Measurements from ENCODE around the gene SEMA4A.

Gene SEMA4A

DNA sequence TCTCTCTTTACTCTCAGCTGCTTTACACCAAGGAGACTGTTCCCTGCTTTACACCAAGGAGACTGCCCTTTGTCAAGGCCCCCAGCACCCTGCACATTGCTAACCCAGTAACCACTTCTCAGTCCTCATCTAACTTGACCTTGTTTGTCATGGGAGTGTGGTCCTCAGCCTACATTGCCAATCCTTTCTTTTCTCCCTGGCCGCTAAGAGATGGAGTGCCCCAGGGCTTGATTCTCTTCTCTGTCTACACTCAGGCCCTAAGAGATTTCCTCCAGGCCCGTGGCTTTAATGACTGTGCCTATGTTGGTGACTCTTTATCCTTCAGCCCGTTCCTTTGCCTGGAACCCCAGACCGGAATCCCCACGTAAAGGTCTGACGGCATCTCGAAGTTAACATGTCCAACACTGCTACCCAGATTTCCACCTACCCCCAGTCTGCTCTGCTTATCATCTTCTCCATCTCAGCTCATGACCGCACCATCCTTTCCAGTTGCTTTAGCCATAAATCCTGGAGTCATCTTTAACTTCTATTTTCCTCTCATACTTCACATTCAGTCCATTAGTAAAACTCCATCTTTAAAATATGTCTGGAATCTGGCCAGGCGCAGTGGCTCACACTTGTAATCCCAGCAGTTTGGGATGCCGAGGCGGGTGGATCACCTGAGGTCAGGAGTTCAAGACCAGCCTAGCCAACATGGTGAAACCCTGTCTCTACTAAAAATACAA lies 9.5 kb upstream of the SEMA4A start:
- no peak for DNase-seq (ENCODE audit: low read depth)
- H3K4me3 ChIP-seq (ENCODE audit: low read depth, low read length), result no peak overlapping the region
- TF ChIP-seq, protein P1, sequence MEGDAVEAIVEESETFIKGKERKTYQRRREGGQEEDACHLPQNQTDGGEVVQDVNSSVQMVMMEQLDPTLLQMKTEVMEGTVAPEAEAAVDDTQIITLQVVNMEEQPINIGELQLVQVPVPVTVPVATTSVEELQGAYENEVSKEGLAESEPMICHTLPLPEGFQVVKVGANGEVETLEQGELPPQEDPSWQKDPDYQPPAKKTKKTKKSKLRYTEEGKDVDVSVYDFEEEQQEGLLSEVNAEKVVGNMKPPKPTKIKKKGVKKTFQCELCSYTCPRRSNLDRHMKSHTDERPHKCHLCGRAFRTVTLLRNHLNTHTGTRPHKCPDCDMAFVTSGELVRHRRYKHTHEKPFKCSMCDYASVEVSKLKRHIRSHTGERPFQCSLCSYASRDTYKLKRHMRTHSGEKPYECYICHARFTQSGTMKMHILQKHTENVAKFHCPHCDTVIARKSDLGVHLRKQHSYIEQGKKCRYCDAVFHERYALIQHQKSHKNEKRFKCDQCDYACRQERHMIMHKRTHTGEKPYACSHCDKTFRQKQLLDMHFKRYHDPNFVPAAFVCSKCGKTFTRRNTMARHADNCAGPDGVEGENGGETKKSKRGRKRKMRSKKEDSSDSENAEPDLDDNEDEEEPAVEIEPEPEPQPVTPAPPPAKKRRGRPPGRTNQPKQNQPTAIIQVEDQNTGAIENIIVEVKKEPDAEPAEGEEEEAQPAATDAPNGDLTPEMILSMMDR (IDR thresholded peaks at IDR 0.05; ENCODE audit: control insufficient read depth, extremely low read depth, insufficient read depth), result no peak

DNA sequence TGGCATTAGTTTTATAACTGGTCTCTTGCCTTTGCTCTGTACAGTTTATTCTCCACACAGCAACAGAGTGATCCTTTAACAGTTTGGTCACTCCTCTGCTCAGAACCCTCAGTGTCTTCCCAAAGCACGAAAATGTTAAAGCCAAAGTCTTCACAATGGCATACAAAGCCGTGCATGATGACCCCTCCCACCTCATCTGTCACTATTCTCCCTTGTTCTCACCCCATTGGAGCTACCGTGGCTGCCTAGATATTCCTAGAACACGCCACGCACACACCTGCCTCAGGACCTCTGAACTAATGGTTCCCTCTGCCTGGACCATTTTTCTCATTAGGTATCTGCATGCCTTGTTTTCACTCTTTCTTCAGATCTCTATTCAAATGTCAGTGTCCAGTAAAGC lies 8.6 kb upstream of the SEMA4A start:
- DNase-seq (ENCODE audit: low read depth), result no peak

DNA sequence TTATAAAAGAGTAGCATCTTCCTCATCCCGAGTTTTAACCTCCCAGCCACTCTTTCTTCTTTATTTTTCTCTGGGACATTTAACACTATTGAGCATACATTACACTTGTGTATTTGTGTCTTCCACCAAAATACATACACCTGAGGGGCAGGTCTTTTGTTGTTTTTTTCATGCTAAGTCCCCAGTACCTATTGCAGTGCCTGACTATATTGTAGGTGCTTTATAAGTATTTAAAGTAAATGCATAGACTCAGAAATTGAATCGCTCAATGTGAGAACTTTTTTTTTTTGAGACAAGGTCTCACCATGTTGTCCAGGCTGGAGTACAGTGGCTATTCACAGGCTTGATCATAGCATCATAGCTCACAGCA lies 7.8 kb upstream of the SEMA4A start:
- TF ChIP-seq, protein P1 (IDR thresholded peaks at IDR 0.05; ENCODE audit: control insufficient read depth, extremely low read depth, insufficient read depth), result no peak
- no peak for DNase-seq (ENCODE audit: low read depth)
- no peak overlapping the region for H3K4me3 ChIP-seq (ENCODE audit: low read depth, low read length)

More for the DNA sequence above, 8.6 kb upstream of the SEMA4A start:
- TF ChIP-seq, protein P1 (IDR thresholded peaks at IDR 0.05; ENCODE audit: control insufficient read depth, extremely low read depth, insufficient read depth), result no peak
- H3K4me3 ChIP-seq (ENCODE audit: low read depth, low read length), result no peak overlapping the region

DNA sequence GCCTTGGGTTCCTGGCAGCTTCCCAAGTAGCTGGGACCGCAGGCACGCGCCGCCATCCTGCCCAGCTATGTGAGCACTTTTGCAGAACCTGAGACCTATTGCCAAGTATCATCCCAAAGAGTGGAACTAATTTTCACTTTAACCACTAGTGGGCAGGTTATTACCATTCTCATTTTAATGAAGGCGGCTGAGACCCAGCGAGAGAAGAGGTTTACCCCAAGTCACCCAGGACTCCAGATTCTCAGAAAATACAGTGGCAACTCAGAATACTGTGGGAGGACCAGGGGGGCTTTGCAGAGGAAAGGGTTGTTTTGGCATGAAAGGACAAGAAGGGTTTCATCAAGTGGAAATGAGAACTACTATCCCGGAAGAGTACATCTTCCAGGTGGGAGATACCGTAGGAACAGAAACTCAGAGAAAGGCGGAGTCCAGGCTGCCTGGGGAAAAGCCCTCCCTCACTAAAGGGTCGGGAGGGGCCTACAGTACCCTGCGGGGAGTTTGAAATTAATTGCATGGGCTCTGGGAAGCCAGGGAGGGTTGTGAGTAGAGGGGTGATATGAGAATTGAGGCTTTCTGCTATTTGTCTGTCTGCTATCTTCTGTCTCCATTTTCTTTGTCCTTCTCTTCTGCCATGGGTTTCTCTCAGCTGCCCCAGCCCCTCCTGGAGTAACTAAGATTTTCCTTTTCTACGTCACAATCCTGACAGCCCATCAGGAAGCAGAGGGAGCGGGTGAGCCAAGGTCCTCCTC lies 7.2 kb upstream of the SEMA4A start:
- DNase-seq (ENCODE audit: low read depth), result peak; percentile 52
- H3K4me3 ChIP-seq (ENCODE audit: low read depth, low read length), result no peak overlapping the region

DNA sequence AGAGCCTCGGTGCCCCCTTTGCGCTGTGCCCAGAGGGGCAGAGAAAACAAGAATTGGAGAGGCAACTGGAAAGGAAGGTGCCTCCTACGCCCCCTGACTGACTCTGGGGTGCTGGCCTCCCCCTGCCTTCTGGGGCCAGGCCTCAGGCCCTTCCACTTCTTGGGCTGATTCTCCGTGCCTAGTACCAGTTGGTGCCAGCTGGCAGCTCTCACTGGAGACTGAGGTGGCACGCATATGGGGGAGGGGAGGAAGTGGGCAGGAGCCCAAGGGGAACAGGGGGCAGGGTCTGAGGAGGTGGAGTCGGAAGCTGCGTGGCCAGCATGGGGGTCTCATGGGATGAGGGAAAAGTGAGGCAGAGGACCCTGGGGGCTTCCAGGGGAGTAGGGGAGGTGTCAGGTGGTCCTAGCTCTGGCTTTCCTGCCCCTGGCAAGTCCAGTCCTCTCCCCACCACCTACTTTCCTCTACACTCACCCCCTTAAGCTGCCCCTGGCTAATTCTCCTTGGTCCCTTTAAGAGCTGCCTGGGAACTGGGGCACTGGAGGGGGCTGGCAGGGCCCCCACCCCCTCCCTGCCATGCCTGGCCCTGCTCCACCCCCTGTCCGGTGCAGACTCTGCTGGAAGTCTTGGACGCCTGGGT lies 6.5 kb upstream of the SEMA4A start:
- TF ChIP-seq, protein P1 (IDR thresholded peaks at IDR 0.05; ENCODE audit: control insufficient read depth, extremely low read depth, insufficient read depth), result no peak
- no peak overlapping the region for H3K4me3 ChIP-seq (ENCODE audit: low read depth, low read length)
- no peak for DNase-seq (ENCODE audit: low read depth)

More for the DNA sequence above, 7.2 kb upstream of the SEMA4A start:
- TF ChIP-seq, protein P1 (IDR thresholded peaks at IDR 0.05; ENCODE audit: control insufficient read depth, extremely low read depth, insufficient read depth), result peak; percentile 74

DNA sequence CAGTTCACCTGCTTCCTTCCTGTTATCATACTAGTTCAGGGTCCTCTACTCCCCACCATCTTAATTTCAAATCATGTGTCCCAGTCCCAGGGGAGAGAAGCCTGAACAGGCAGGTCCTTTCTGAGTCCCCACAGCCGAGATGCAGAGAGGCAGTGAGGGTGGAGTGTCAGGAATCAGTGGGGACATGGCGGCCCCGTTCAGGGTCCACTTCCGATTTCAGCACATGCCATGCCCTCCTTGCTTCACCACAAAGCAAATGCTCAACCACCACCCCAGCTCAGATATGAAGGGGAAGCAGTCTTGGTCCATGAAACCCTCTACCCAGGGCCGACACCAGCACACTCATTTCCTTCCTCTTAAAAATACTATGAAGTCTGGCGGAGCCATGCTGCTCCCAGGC lies 5.2 kb upstream of the SEMA4A start:
- DNase-seq (ENCODE audit: low read depth), result no peak
- TF ChIP-seq, protein P1 (IDR thresholded peaks at IDR 0.05; ENCODE audit: control insufficient read depth, extremely low read depth, insufficient read depth), result no peak
- H3K4me3 ChIP-seq (ENCODE audit: low read depth, low read length), result no peak overlapping the region

Measured in LNCaP clone FGC (cell line).